Calu3 (cell line): ENCODE results near the gene MARCHF2. TPM values are rescaled to one million over a fixed set of nuclear protein-coding genes. Genes with fewer than 3 reads are reported as not detected.

Experiments used
- BruUV-seq: library from RNA; stranded (reverse); fragments of 400-500 nt; replicated peaks from 2 replicates; lab custom pipeline; 2021; lab: Mats Ljungman, UMichigan
- CTCF ChIA-PET: fragments of 300-600 bp; sonication (Branson Sonifier 250); formaldehyde crosslinking; loops from one replicate; lab custom pipeline; 2022; ENCODE audit warnings: antibody characterized with exemption; lab: Charles Lee
- DNase-seq: peaks from one replicate; pipeline ENCODE4 v3.0.0; 2022
- H3K27ac Mint-ChIP-seq: one replicate; pipeline ENCODE4 v1.8.0; 2022; ENCODE audit warnings: mixed read lengths; ENCODE audit not compliant: unreplicated experiment
- H3K27me3 Mint-ChIP-seq: one replicate; pipeline ENCODE4 v1.8.0; 2022; ENCODE audit warnings: mixed read lengths; ENCODE audit not compliant: unreplicated experiment
- H3K36me3 Mint-ChIP-seq: one replicate; pipeline ENCODE4 v1.8.0; 2022; ENCODE audit warnings: mild to moderate bottlenecking, moderate library complexity, mixed read lengths; ENCODE audit not compliant: insufficient read depth, unreplicated experiment
- H3K4me1 Mint-ChIP-seq: one replicate; pipeline ENCODE4 v1.8.0; 2022; ENCODE audit warnings: mild to moderate bottlenecking, low read depth, mixed read lengths; ENCODE audit not compliant: unreplicated experiment
- H3K4me3 Mint-ChIP-seq: one replicate; pipeline ENCODE4 v1.8.0; 2022; ENCODE audit warnings: mild to moderate bottlenecking, low read depth, moderate library complexity, mixed read lengths; ENCODE audit not compliant: unreplicated experiment
- H3K9me3 Mint-ChIP-seq: one replicate; pipeline ENCODE4 v1.8.0; 2022; ENCODE audit warnings: low read depth, mixed read lengths; ENCODE audit not compliant: unreplicated experiment
- intact Hi-C: fragments of 100-400 bp; cut with micrococcal nuclease; formaldehyde crosslinking; loops from one replicate; pipeline ENCODE4 v1.10.0; 2022; ENCODE audit not compliant: unreplicated experiment
- total RNA-seq: library from RNA; stranded (reverse); gene quantifications from 2 replicates; pipeline ENCODE4 v1.2.3, GENCODE V29; 2022
- TF ChIP-seq, protein P1 (sequence below): fragments of 200-600 bp; IDR thresholded peaks from one replicate; pipeline ENCODE4 v1.8.0; 2022; ENCODE audit warnings: antibody characterized with exemption; ENCODE audit not compliant: unreplicated experiment

Gene MARCHF2
- total RNA-seq, 1 experiment from 2014 or later = 10.1 TPM

DNA sequence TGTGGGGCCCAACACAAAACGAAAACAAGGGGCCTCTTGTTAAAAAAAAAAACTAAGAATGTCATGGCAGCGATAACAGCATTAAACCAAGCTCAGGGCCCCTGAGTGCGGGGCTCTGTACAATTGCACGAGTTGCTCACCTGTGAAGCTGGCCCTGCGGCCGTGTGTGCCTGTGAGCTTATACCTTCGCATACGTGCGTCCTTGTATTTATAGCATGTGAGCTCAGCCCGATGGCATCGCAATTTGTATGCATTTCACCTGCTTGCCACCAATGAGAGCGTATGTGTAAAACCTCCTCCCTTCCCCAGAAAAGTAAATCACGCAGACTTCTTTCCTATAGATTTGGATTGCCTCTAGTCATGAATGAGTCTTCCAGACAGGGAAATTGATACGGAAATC lies 48.8 kb downstream of the MARCHF2 start:
- CTCF ChIA-PET = no interaction called here
- H3K36me3 Mint-ChIP-seq = peaks cover 29% of the 10 kb centered on the region
- no peak for DNase-seq
- no TSS peak for BruUV-seq
- H3K4me3 Mint-ChIP-seq = no peak overlapping the region
- peaks cover 35% of the 10 kb centered on the region for H3K4me1 Mint-ChIP-seq
- no peaks in the 10 kb centered on the region for H3K27me3 Mint-ChIP-seq
- intact Hi-C loops = no loop called here
- TF ChIP-seq, protein P1, sequence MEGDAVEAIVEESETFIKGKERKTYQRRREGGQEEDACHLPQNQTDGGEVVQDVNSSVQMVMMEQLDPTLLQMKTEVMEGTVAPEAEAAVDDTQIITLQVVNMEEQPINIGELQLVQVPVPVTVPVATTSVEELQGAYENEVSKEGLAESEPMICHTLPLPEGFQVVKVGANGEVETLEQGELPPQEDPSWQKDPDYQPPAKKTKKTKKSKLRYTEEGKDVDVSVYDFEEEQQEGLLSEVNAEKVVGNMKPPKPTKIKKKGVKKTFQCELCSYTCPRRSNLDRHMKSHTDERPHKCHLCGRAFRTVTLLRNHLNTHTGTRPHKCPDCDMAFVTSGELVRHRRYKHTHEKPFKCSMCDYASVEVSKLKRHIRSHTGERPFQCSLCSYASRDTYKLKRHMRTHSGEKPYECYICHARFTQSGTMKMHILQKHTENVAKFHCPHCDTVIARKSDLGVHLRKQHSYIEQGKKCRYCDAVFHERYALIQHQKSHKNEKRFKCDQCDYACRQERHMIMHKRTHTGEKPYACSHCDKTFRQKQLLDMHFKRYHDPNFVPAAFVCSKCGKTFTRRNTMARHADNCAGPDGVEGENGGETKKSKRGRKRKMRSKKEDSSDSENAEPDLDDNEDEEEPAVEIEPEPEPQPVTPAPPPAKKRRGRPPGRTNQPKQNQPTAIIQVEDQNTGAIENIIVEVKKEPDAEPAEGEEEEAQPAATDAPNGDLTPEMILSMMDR = no peak
- H3K27ac Mint-ChIP-seq = no peak overlapping the region
- H3K9me3 Mint-ChIP-seq = no peaks in the 10 kb centered on the region

GRCh38 chr19:8462571-8462970 lies 49.5 kb downstream of the MARCHF2 start:
- peaks cover 36% of the 10 kb centered on the region for H3K36me3 Mint-ChIP-seq
- CTCF ChIA-PET = no interaction called here
- TF ChIP-seq, protein P1 = no peak
- no TSS peak for BruUV-seq
- intact Hi-C loops = no loop called here
- H3K9me3 Mint-ChIP-seq = no peaks in the 10 kb centered on the region
- DNase-seq = no peak
- no peaks in the 10 kb centered on the region for H3K27me3 Mint-ChIP-seq
- no peak overlapping the region for H3K27ac Mint-ChIP-seq
- peaks cover 35% of the 10 kb centered on the region for H3K4me1 Mint-ChIP-seq
- H3K4me3 Mint-ChIP-seq = no peak overlapping the region

DNA sequence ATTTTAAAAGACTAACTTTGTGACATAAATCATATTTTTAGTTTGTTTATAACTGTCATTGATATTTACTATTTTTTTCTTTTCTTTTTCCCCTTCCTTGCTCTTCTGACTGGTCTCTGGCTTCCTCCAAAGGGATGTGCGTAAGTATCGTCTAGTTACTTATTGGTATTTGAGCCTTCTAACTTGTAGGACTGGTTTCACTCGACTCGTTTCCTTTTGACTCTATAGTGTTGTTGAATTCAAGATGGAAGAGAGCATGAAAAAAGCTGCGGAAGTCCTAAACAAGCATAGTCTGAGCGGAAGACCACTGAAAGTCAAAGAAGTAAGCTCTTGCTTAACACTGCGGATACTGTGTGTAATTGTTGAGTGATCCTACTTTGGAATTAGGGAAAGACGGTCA lies 50.3 kb downstream of the MARCHF2 start:
- H3K36me3 Mint-ChIP-seq = peaks cover 44% of the 10 kb centered on the region

DNA sequence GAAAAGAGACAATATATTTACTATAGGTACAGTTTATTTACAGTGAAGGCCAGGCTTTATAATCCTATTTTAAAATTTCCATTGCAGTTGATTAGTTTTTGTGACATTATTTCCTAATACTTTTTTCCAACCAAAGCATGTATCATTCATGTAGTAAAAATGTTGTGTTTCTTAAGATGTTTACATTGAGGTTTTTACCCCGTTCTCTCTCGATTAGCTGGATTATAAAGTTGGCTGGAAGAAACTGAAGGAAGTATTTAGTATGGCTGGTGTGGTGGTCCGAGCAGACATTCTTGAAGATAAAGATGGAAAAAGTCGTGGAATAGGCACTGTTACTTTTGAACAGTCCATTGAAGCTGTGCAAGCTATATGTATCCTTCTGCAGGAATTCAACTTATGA lies 52.9 kb downstream of the MARCHF2 start:
- Mint-ChIP-seq H3K27me3 (no peaks in the 10 kb centered on the region), H3K36me3 (peaks cover 65% of the 10 kb centered on the region), H3K4me1 (peaks cover 11% of the 10 kb centered on the region), H3K27ac (no peak overlapping the region), H3K4me3 (no peak overlapping the region), H3K9me3 (no peaks in the 10 kb centered on the region)
- intact Hi-C loops = no loop called here
- no peak for DNase-seq
- TF ChIP-seq, protein P1 = no peak
- CTCF ChIA-PET = interaction anchor here (0.6 kb wide), 1 partner anchor 100 kb away, joined by 9 read pairs; no protein-coding TSS in a partner anchor
- BruUV-seq = no TSS peak

More for the DNA sequence above, 50.3 kb downstream of the MARCHF2 start:
- intact Hi-C loops = no loop called here
- TF ChIP-seq, protein P1 = no peak
- Mint-ChIP-seq H3K27ac (no peak overlapping the region), H3K9me3 (no peaks in the 10 kb centered on the region), H3K27me3 (no peaks in the 10 kb centered on the region), H3K4me1 (peaks cover 31% of the 10 kb centered on the region), H3K4me3 (no peak overlapping the region)
- BruUV-seq = no TSS peak
- CTCF ChIA-PET = no interaction called here
- DNase-seq = no peak
